Mesendoderm (in vitro differentiated cells): Measurements from ENCODE around the gene PCA3.

ENCODE experiments used
- DNase-seq: peaks from one replicate; pipeline ENCODE4 v3.0.0; 2013
- H2AK5ac ChIP-seq: 2 replicates; pipeline ENCODE4 v1.6.1; 2013; ENCODE audit warnings: low read length, inconsistent platforms
- H2BK120ac ChIP-seq: 2 replicates; pipeline ENCODE4 v1.6.1; 2013; ENCODE audit warnings: low read depth, mild to moderate bottlenecking, low read length, moderate library complexity, mixed read lengths
- H2BK15ac ChIP-seq: replicated peaks from 2 replicates; pipeline ENCODE4 v1.6.1; 2013; ENCODE audit warnings: low read depth, mild to moderate bottlenecking, moderate library complexity
- H2BK5ac ChIP-seq: 2 replicates; pipeline ENCODE4 v1.6.1; 2013; ENCODE audit warnings: low read length, inconsistent platforms
- H3K18ac ChIP-seq: 2 replicates; pipeline ENCODE4 v1.6.1; 2013; ENCODE audit warnings: mild to moderate bottlenecking, low read length, mixed read lengths
- H3K23ac ChIP-seq: one replicate; pipeline ENCODE4 v1.6.1; 2013; ENCODE audit warnings: low read length
- H3K27ac ChIP-seq: 2 replicates; pipeline ENCODE4 v1.5.1; 2013; ENCODE audit warnings: low read depth, mild to moderate bottlenecking, inconsistent platforms, low read length, moderate library complexity
- H3K27me3 ChIP-seq: 2 replicates; pipeline ENCODE4 v1.6.1; 2013; ENCODE audit warnings: low read length, control low read depth, mild to moderate bottlenecking, inconsistent platforms; ENCODE audit not compliant: insufficient read depth, poor library complexity
- H3K36me3 ChIP-seq: 2 replicates; pipeline ENCODE4 v1.6.1; 2013; ENCODE audit warnings: low read length, inconsistent platforms; ENCODE audit not compliant: control insufficient read depth, insufficient read depth
- H3K4ac ChIP-seq: one replicate; pipeline ENCODE4 v1.6.1; 2013; ENCODE audit warnings: low read depth, mild to moderate bottlenecking, low read length, moderate library complexity
- H3K4me1 ChIP-seq: 2 replicates; pipeline ENCODE4 v1.6.1; 2013; ENCODE audit warnings: low read depth, low read length, inconsistent platforms; ENCODE audit not compliant: control insufficient read depth
- H3K4me2 ChIP-seq: 2 replicates; pipeline ENCODE4 v1.6.1; 2013; ENCODE audit warnings: low read length
- H3K4me3 ChIP-seq: 2 replicates; pipeline ENCODE4 v1.5.1; 2013; ENCODE audit warnings: mild to moderate bottlenecking, low read length
- H3K56ac ChIP-seq: one replicate; pipeline ENCODE4 v1.6.1; 2013; ENCODE audit warnings: low read length
- H3K79me1 ChIP-seq: 2 replicates; pipeline ENCODE4 v1.6.1; 2013; ENCODE audit warnings: low read length, inconsistent platforms
- H3K79me2 ChIP-seq: 2 replicates; pipeline ENCODE4 v1.6.1; 2013; ENCODE audit warnings: mild to moderate bottlenecking, low read length; ENCODE audit not compliant: control insufficient read depth, insufficient read depth
- H3K9ac ChIP-seq: 2 replicates; pipeline ENCODE4 v1.6.1; 2013; ENCODE audit warnings: low read length, inconsistent platforms
- H4K5ac ChIP-seq: one replicate; pipeline ENCODE4 v1.6.1; 2013; ENCODE audit warnings: low read length
- H4K8ac ChIP-seq: one replicate; pipeline ENCODE4 v1.6.1; 2013; ENCODE audit warnings: low read depth, mild to moderate bottlenecking, control low read depth, low read length, moderate library complexity
- WGBS: extraction: QIAGEN DNeasy Blood & Tissue Kit; methylation state at CpG from one replicate; pipeline ENCODE4 v1.1.7; 2013; ENCODE audit warnings: low lambda C conversion rate, missing lambda C conversion rate; ENCODE audit not compliant: insufficient coverage; ENCODE audit errors: extremely low coverage; 5-methylcytosine and 5-hydroxymethylcytosine counted together

The PCA3 gene

GRCh38 chr9:76812591-76812990 is 48.4 kb downstream of the PCA3 start:
- no peaks in the 10 kb centered on the region for H3K79me2 ChIP-seq
- no CpG with 5 or more reads among the region's 6 CpGs for WGBS

GRCh38 chr9:76817489-76817888 is 53.3 kb downstream of the PCA3 start:
- H4K5ac ChIP-seq: no peak overlapping the region
- H3K23ac ChIP-seq: no peak overlapping the region
- H2BK5ac ChIP-seq: no peak overlapping the region
- no peak overlapping the region for H3K9ac ChIP-seq
- no peaks in the 10 kb centered on the region for H3K79me2 ChIP-seq
- H2BK120ac ChIP-seq: no peak overlapping the region
- H3K4me3 ChIP-seq: no peak overlapping the region
- H3K4me1 ChIP-seq: peaks cover 2% of the 10 kb centered on the region
- H3K4ac ChIP-seq: no peak overlapping the region
- no peaks in the 10 kb centered on the region for H3K79me1 ChIP-seq
- H2BK15ac ChIP-seq: no peak overlapping the region
- no peaks in the 10 kb centered on the region for H3K27me3 ChIP-seq
- no peak overlapping the region for H3K56ac ChIP-seq
- H2AK5ac ChIP-seq: no peak overlapping the region
- no peak for DNase-seq
- no CpG with 5 or more reads among the region's 1 CpG for WGBS
- H4K8ac ChIP-seq: no peak overlapping the region
- H3K27ac ChIP-seq: no peak overlapping the region
- H3K36me3 ChIP-seq: no peaks in the 10 kb centered on the region
- H3K4me2 ChIP-seq: no peak overlapping the region
- H3K18ac ChIP-seq: no peak overlapping the region

More at GRCh38 chr9:76812591-76812990, 48.4 kb downstream of the PCA3 start:
- Histone ChIP-seq H2BK15ac (no peak overlapping the region), H3K23ac (no peak overlapping the region), H2BK5ac (no peak overlapping the region), H3K4ac (no peak overlapping the region), H2AK5ac (no peak overlapping the region), H3K18ac (no peak overlapping the region), H3K9ac (no peak overlapping the region), H3K27ac (no peak overlapping the region), H3K56ac (no peak overlapping the region), H3K36me3 (no peaks in the 10 kb centered on the region), H3K79me1 (no peaks in the 10 kb centered on the region), H4K8ac (no peak overlapping the region), H3K4me1 (no peaks in the 10 kb centered on the region), H3K27me3 (no peaks in the 10 kb centered on the region), H2BK120ac (no peak overlapping the region), H3K4me2 (no peak overlapping the region), H4K5ac (no peak overlapping the region), H3K4me3 (no peak overlapping the region)
- DNase-seq: no peak

GRCh38 chr9:76818271-76818670 is 54.0 kb downstream of the PCA3 start:
- no peak overlapping the region for H3K18ac ChIP-seq
- H3K4me1 ChIP-seq: peaks cover 2% of the 10 kb centered on the region
- no peak overlapping the region for H3K4me2 ChIP-seq
- H4K8ac ChIP-seq: no peak overlapping the region
- no peaks in the 10 kb centered on the region for H3K79me2 ChIP-seq
- no peak overlapping the region for H3K9ac ChIP-seq
- peak; percentile 92 for DNase-seq
- H3K56ac ChIP-seq: no peak overlapping the region
- no CpG with 5 or more reads among the region's 4 CpGs for WGBS
- no peak overlapping the region for H2BK15ac ChIP-seq
- H3K79me1 ChIP-seq: no peaks in the 10 kb centered on the region
- no peak overlapping the region for H2BK120ac ChIP-seq
- no peak overlapping the region for H3K4ac ChIP-seq
- H4K5ac ChIP-seq: no peak overlapping the region
- H2BK5ac ChIP-seq: no peak overlapping the region
- H3K4me3 ChIP-seq: no peak overlapping the region
- H3K27me3 ChIP-seq: no peaks in the 10 kb centered on the region
- no peak overlapping the region for H2AK5ac ChIP-seq
- H3K27ac ChIP-seq: no peak overlapping the region
- H3K36me3 ChIP-seq: no peaks in the 10 kb centered on the region
- H3K23ac ChIP-seq: no peak overlapping the region

GRCh38 chr9:76820431-76820830 is 56.2 kb downstream of the PCA3 start:
- Histone ChIP-seq H2BK15ac (no peak overlapping the region), H3K4me3 (no peak overlapping the region), H3K4me1 (peaks cover 2% of the 10 kb centered on the region), H3K9ac (no peak overlapping the region), H2BK120ac (peak overlapping the region; percentile 28), H3K4ac (peak overlapping the region; percentile 16), H3K79me1 (no peaks in the 10 kb centered on the region), H2AK5ac (no peak overlapping the region), H4K8ac (no peak overlapping the region), H3K36me3 (no peaks in the 10 kb centered on the region), H4K5ac (no peak overlapping the region), H3K27me3 (no peaks in the 10 kb centered on the region), H3K79me2 (no peaks in the 10 kb centered on the region), H3K23ac (no peak overlapping the region), H3K56ac (no peak overlapping the region), H3K27ac (no peak overlapping the region), H3K18ac (no peak overlapping the region), H2BK5ac (no peak overlapping the region), H3K4me2 (no peak overlapping the region)
- DNase-seq: no peak
- no CpG with 5 or more reads among the region's 6 CpGs for WGBS

- Histone ChIP-seq H2BK15ac (no peak overlapping the region), H3K18ac (no peak overlapping the region)
Observed at GRCh38 chr9:76827296-76828080, 63.2 kb downstream of the PCA3 start.

GRCh38 chr9:76828447-76828846 is 64.2 kb downstream of the PCA3 start:
- no peak overlapping the region for H2BK15ac ChIP-seq
- H3K4me2 ChIP-seq: no peak overlapping the region
- H3K4me1 ChIP-seq: peaks cover 4% of the 10 kb centered on the region
- H3K4ac ChIP-seq: no peak overlapping the region
- no peak overlapping the region for H3K56ac ChIP-seq
- no peak overlapping the region for H3K18ac ChIP-seq
- H3K27ac ChIP-seq: no peak overlapping the region
- H3K23ac ChIP-seq: no peak overlapping the region
- DNase-seq: no peak
- H2BK5ac ChIP-seq: no peak overlapping the region
- H3K36me3 ChIP-seq: no peaks in the 10 kb centered on the region
- H3K4me3 ChIP-seq: no peak overlapping the region
- no peaks in the 10 kb centered on the region for H3K27me3 ChIP-seq
- H4K8ac ChIP-seq: no peak overlapping the region
- H2BK120ac ChIP-seq: no peak overlapping the region
- no peak overlapping the region for H4K5ac ChIP-seq
- H3K79me2 ChIP-seq: no peaks in the 10 kb centered on the region
- H3K79me1 ChIP-seq: no peaks in the 10 kb centered on the region
- H3K9ac ChIP-seq: no peak overlapping the region
- no peak overlapping the region for H2AK5ac ChIP-seq
- no CpG with 5 or more reads among the region's 3 CpGs for WGBS

More at GRCh38 chr9:76827296-76828080, 63.2 kb downstream of the PCA3 start:
- Histone ChIP-seq H3K9ac (no peak overlapping the region), H3K4me1 (peaks cover 4% of the 10 kb centered on the region), H4K8ac (no peak overlapping the region), H3K27me3 (no peaks in the 10 kb centered on the region), H2AK5ac (no peak overlapping the region), H3K23ac (no peak overlapping the region), H3K36me3 (no peaks in the 10 kb centered on the region), H2BK120ac (no peak overlapping the region), H3K4me3 (no peak overlapping the region), H4K5ac (no peak overlapping the region), H3K79me2 (no peaks in the 10 kb centered on the region), H3K4ac (peak overlapping the region; percentile 31), H3K79me1 (no peaks in the 10 kb centered on the region), H3K56ac (peak overlapping the region; percentile 20), H3K4me2 (no peak overlapping the region), H2BK5ac (no peak overlapping the region), H3K27ac (no peak overlapping the region)
- DNase-seq: peak; percentile 93
- no CpG with 5 or more reads among the region's 9 CpGs for WGBS
